Mesenchymal stem cell (in vitro differentiated cells and primary cell): Measurements from ENCODE around the gene SERPINE3.

Experiments used
- DNase-seq: peaks from one replicate; pipeline ENCODE4 v3.0.0-alpha.2; 2013
- H2AFZ ChIP-seq: one replicate; pipeline ENCODE4 v1.6.1; 2013; ENCODE audit warnings: low read depth, mild to moderate bottlenecking, control low read depth, inconsistent platforms, low read length, moderate library complexity
- H2AK5ac ChIP-seq: 2 replicates; pipeline ENCODE4 v1.6.1; 2013; ENCODE audit warnings: low read length, moderate library complexity, mild to moderate bottlenecking, inconsistent platforms; ENCODE audit not compliant: severe bottlenecking
- H2BK120ac ChIP-seq: one replicate; pipeline ENCODE4 v1.6.1; 2013; ENCODE audit warnings: low read depth, mild to moderate bottlenecking, inconsistent platforms, low read length, moderate library complexity
- H2BK12ac ChIP-seq, 2 experiments: one replicate each; pipeline ENCODE4 v1.6.1; 2013; ENCODE audit warnings: inconsistent platforms in 2 of 2, low read length in 2 of 2, mild to moderate bottlenecking in 2 of 2, moderate library complexity in 2 of 2, control low read depth in 1 of 2
- H2BK15ac ChIP-seq: one replicate; pipeline ENCODE4 v1.6.1; 2013; ENCODE audit warnings: mild to moderate bottlenecking, low read depth, inconsistent platforms; ENCODE audit not compliant: poor library complexity, severe bottlenecking
- H2BK5ac ChIP-seq: 2 replicates; pipeline ENCODE4 v1.6.1; 2013; ENCODE audit warnings: low read depth, mild to moderate bottlenecking, low read length, control low read depth, inconsistent platforms; ENCODE audit not compliant: poor library complexity, severe bottlenecking
- H3K14ac ChIP-seq, 2 experiments: one replicate each; pipeline ENCODE4 v1.6.1; 2013; ENCODE audit warnings: inconsistent platforms in 2 of 2, low read length in 2 of 2, control low read depth in 1 of 2, mild to moderate bottlenecking in 1 of 2, moderate library complexity in 1 of 2
- H3K18ac ChIP-seq, 2 experiments: one replicate each; pipeline ENCODE4 v1.6.1; 2013; ENCODE audit warnings: inconsistent platforms in 2 of 2, low read length in 2 of 2, control low read depth in 1 of 2, low read depth in 1 of 2, mild to moderate bottlenecking in 1 of 2
- H3K23ac ChIP-seq, 2 experiments: one replicate each; pipeline ENCODE4 v1.6.1; 2013; ENCODE audit warnings: inconsistent platforms in 2 of 2, low read length in 2 of 2, mild to moderate bottlenecking in 2 of 2, moderate library complexity in 2 of 2, control low read depth in 1 of 2
- H3K27ac ChIP-seq: 2 replicates; pipeline ENCODE4 v1.5.1; 2013; ENCODE audit warnings: mild to moderate bottlenecking, moderate library complexity, low read length, control low read depth, inconsistent platforms; ENCODE audit not compliant: poor library complexity, severe bottlenecking
- H3K27me3 ChIP-seq, 2 experiments: 2 replicates each; pipeline versions ENCODE4 v1.6.1 to v1.7.0; 2013; ENCODE audit warnings: low read length in 2 of 2, mild to moderate bottlenecking in 2 of 2, moderate library complexity in 2 of 2, control low read depth in 1 of 2, inconsistent platforms in 1 of 2; ENCODE audit not compliant: control insufficient read depth in 1 of 2, insufficient read depth in 1 of 2
- H3K36me3 ChIP-seq, 2 experiments: 2 replicates each; pipeline versions ENCODE4 v1.6.1 to v1.7.0; 2013; ENCODE audit warnings: low read length in 2 of 2, control low read depth in 1 of 2, inconsistent platforms in 1 of 2, low read depth in 1 of 2, mild to moderate bottlenecking in 1 of 2; ENCODE audit not compliant: insufficient read depth in 2 of 2, control insufficient read depth in 1 of 2
- H3K4ac ChIP-seq, 2 experiments: one replicate each; pipeline ENCODE4 v1.6.1; 2013; ENCODE audit warnings: inconsistent platforms in 2 of 2, low read length in 2 of 2, mild to moderate bottlenecking in 2 of 2, moderate library complexity in 2 of 2, control low read depth in 1 of 2, low read depth in 1 of 2
- H3K4me1 ChIP-seq: 2 replicates; pipeline ENCODE4 v1.6.1; 2013; ENCODE audit warnings: low read depth, low read length, control low read depth; ENCODE audit not compliant: control insufficient read depth, insufficient read depth
- H3K4me2 ChIP-seq: 2 replicates; pipeline ENCODE4 v1.6.1; 2013; ENCODE audit warnings: low read length, mild to moderate bottlenecking, inconsistent platforms; ENCODE audit not compliant: poor library complexity, severe bottlenecking
- H3K4me3 ChIP-seq, 2 experiments: 2 replicates each; pipeline versions ENCODE4 v1.5.1 to v1.7.0; 2013; ENCODE audit warnings: low read length in 2 of 2, mild to moderate bottlenecking in 2 of 2, control low read depth in 1 of 2, low read depth in 1 of 2; ENCODE audit not compliant: insufficient read depth in 1 of 2
- H3K79me1 ChIP-seq: replicated peaks from 2 replicates; pipeline ENCODE4 v1.6.1; 2013; ENCODE audit warnings: mild to moderate bottlenecking, control low read depth, low read length, inconsistent platforms; ENCODE audit not compliant: poor library complexity, severe bottlenecking
- H3K9ac ChIP-seq: 2 replicates; pipeline ENCODE4 v1.7.0; 2013; ENCODE audit warnings: mild to moderate bottlenecking, low read length, moderate library complexity
- H3K9me3 ChIP-seq: 2 replicates; pipeline ENCODE4 v1.7.0; 2013; ENCODE audit warnings: mild to moderate bottlenecking, low read length; ENCODE audit not compliant: control insufficient read depth
- H4K8ac ChIP-seq: one replicate; pipeline ENCODE4 v1.6.1; 2013; ENCODE audit warnings: inconsistent platforms, mild to moderate bottlenecking, low read length, moderate library complexity
- H4K91ac ChIP-seq: one replicate; pipeline ENCODE4 v1.6.1; 2013; ENCODE audit warnings: mild to moderate bottlenecking, low read length, inconsistent platforms
- WGBS: methylation state at CpG from one replicate; pipeline ENCODE4 v1.1.7; 2013; ENCODE audit warnings: mixed read lengths; 5-methylcytosine and 5-hydroxymethylcytosine counted together

The SERPINE3 gene

DNA sequence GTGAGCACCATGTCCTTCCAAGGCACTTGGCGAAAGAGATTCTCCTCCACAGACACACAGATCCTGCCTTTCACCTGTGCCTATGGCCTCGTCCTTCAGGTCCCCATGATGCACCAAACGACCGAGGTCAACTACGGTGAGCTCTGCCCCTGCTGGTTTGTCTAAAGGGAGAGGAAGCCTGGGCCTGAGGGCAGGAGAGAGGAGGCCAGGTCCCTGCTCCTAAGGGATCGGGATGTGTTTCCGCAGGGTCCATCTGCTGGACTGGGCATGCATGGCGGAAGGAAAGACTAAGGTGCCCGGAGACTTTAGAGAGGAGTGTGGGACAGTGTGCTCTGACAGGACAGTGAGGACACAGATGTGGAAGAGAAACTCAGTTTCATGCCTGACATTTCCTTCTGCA is 7.6 kb downstream of the SERPINE3 start:
- H2BK120ac ChIP-seq: no peak overlapping the region
- no peaks in the 10 kb centered on the region for H3K27me3 ChIP-seq
- H4K91ac ChIP-seq: no peak overlapping the region
- no peak overlapping the region for H3K9ac ChIP-seq
- H3K4ac ChIP-seq: no peak overlapping the region
- H3K79me1 ChIP-seq: no peaks in the 10 kb centered on the region
- H2BK5ac ChIP-seq: no peak overlapping the region
- H3K23ac ChIP-seq: no peak overlapping the region
- no peak overlapping the region for H4K8ac ChIP-seq
- peaks cover 0 to 6% of the 10 kb centered on the region in 2 experiments for H3K36me3 ChIP-seq
- no peak overlapping the region for H3K14ac ChIP-seq
- H3K9me3 ChIP-seq: no peaks in the 10 kb centered on the region
- no peak overlapping the region for H2BK12ac ChIP-seq
- no peak overlapping the region for H3K4me3 ChIP-seq
- DNase-seq: no peak
- H3K4me1 ChIP-seq: peaks cover 5% of the 10 kb centered on the region
- H3K4me2 ChIP-seq: no peak overlapping the region
- H2BK15ac ChIP-seq: no peak overlapping the region
- H2AFZ ChIP-seq: no peak overlapping the region
- H3K27ac ChIP-seq: no peak overlapping the region
- H2AK5ac ChIP-seq: no peak overlapping the region
- H3K18ac ChIP-seq: no peak overlapping the region
- 85% methylated on average over 8 of the region's 9 CpGs for WGBS

DNA sequence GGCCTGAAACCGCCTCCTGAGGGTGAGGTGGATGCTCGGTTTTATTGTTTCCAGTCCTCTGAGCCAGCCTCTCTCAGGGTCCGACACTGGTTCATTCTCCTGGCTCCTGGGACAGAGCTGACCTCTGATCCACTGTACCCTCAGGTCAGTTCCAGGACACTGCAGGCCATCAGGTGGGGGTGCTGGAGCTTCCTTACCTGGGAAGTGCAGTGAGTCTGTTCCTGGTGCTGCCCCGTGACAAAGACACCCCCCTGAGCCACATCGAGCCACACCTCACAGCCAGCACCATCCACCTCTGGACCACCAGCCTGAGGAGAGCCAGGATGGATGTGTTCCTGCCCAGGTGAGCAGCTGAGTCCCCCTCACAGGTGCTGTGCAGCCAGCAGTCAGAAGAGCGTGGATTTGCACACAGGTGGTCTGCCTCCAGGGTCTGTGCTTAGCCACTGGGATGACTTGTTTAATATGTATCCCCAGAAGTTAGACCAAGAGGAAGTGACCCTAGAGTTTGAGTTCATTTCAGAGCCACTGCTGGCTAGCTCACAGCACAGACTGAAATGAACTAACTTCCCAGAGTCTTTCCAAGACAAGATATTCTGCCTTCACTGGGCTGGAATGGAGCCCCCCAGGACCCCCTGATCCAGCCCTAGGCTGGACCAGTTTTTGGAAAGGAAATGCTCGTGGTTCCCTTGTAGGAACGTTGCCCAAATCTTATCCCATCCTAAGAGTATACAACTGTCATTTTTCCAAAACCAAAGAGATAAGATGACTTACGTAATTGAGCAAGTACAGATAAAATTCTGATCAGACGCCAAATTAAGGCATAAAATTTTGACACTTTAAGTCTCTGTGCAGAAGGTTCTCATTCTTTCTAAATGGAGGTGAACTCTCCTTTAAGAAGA is 8.8 kb downstream of the SERPINE3 start:
- no peak overlapping the region for H2BK5ac ChIP-seq
- WGBS: 93% methylated on average over 10 of the region's 10 CpGs
- no peak overlapping the region for H2BK15ac ChIP-seq
- no peak overlapping the region for H3K27ac ChIP-seq
- no peaks in the 10 kb centered on the region for H3K9me3 ChIP-seq
- no peak overlapping the region for H3K18ac ChIP-seq
- no peak overlapping the region for H4K91ac ChIP-seq
- H3K4me2 ChIP-seq: no peak overlapping the region
- peaks cover 2 to 6% of the 10 kb centered on the region in 2 experiments for H3K36me3 ChIP-seq
- H3K4me1 ChIP-seq: peaks cover 3% of the 10 kb centered on the region
- H2BK12ac ChIP-seq: no peak overlapping the region
- H2AK5ac ChIP-seq: no peak overlapping the region
- no peak overlapping the region for H3K4ac ChIP-seq
- no peaks in the 10 kb centered on the region for H3K79me1 ChIP-seq
- no peak overlapping the region for H3K14ac ChIP-seq
- H3K27me3 ChIP-seq: no peaks in the 10 kb centered on the region
- H2BK120ac ChIP-seq: no peak overlapping the region
- no peak for DNase-seq
- H3K4me3 ChIP-seq: no peak overlapping the region
- H3K9ac ChIP-seq: no peak overlapping the region
- H2AFZ ChIP-seq: no peak overlapping the region
- H4K8ac ChIP-seq: no peak overlapping the region
- no peak overlapping the region for H3K23ac ChIP-seq

DNA sequence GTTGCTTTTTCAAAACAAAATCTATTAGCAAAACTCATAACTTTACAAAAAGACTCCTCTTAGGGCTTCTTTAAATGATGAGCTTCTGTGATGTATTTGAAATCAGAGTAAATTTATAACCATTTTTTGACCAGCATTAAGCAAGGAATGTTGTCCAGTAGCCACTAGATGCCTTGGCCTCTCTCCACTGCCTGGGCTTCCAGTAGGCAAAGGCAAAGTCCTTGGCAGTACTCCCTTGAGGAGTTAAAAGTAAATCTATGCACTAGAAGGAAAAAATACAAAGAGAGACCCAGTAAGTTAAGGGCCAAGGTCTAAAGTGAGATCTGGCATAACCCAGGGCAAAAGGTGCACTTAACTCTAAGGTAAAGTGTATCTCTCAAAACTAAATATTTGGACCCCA is 9.5 kb downstream of the SERPINE3 start:
- no peak overlapping the region for H4K91ac ChIP-seq
- H3K4me1 ChIP-seq: peaks cover 3% of the 10 kb centered on the region
- H2BK5ac ChIP-seq: no peak overlapping the region
- no peak overlapping the region for H3K27ac ChIP-seq
- no peak overlapping the region for H3K4ac ChIP-seq
- no peaks in the 10 kb centered on the region for H3K9me3 ChIP-seq
- H3K4me3 ChIP-seq: no peak overlapping the region
- H3K27me3 ChIP-seq: no peaks in the 10 kb centered on the region
- no peak overlapping the region for H4K8ac ChIP-seq
- no peaks in the 10 kb centered on the region for H3K79me1 ChIP-seq
- H3K4me2 ChIP-seq: no peak overlapping the region
- no peak overlapping the region for H2BK120ac ChIP-seq
- no peak overlapping the region for H2AK5ac ChIP-seq
- no peak overlapping the region for H2AFZ ChIP-seq
- no peak overlapping the region for H2BK15ac ChIP-seq
- H3K14ac ChIP-seq: no peak overlapping the region
- no peak overlapping the region for H3K23ac ChIP-seq
- H3K18ac ChIP-seq: no peak overlapping the region
- peaks cover 3 to 6% of the 10 kb centered on the region in 2 experiments for H3K36me3 ChIP-seq
- no peak for DNase-seq
- no peak overlapping the region for H2BK12ac ChIP-seq
- H3K9ac ChIP-seq: no peak overlapping the region

DNA sequence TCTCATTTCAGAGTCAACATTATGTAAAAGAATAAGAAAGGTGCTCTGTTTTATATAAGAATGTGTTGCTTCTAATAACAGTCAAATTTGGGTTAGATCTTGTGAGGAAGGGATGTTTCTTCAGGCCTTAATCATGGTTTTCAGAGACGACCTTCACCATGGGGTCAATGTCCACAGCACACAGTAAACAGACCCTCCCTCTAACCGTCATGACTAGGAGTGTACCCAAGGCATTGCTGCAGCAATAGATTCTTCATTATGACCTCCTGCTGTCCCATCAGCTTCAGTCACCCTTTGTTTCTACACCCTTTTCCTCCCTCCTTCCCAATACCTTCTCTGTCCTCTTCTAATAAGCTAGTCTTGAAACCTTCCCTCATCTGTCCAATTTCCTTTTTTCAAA is 15.7 kb downstream of the SERPINE3 start:
- Histone ChIP-seq H2BK15ac (no peak overlapping the region), H2BK120ac (no peak overlapping the region), H2AK5ac (no peak overlapping the region), H4K8ac (no peak overlapping the region), H2AFZ (no peak overlapping the region), H3K4me1 (no peaks in the 10 kb centered on the region), H3K4me2 (no peak overlapping the region), H3K4ac (no peak overlapping the region), H3K23ac (no peak overlapping the region), H3K14ac (no peak overlapping the region), H3K27ac (no peak overlapping the region), H4K91ac (peak overlapping the region; percentile 46), H2BK5ac (no peak overlapping the region), H3K36me3 (peaks cover 0 to 21% of the 10 kb centered on the region in 2 experiments), H3K79me1 (no peaks in the 10 kb centered on the region), H3K9ac (no peak overlapping the region), H3K9me3 (no peaks in the 10 kb centered on the region), H3K4me3 (no peak overlapping the region), H2BK12ac (no peak overlapping the region), H3K18ac (no peak overlapping the region), H3K27me3 (no peaks in the 10 kb centered on the region)
- 80% methylated on average over 2 of the region's 2 CpGs for WGBS
- DNase-seq: no peak
